GM12872 (cell line): Measurements from ENCODE around the gene TXLNA.

ENCODE experiments used
- TF ChIP-seq, protein P1 (sequence below): IDR thresholded peaks from 3 replicates; pipeline ENCODE4 v1.5.1; 2011; ENCODE audit warnings: low read depth, mild to moderate bottlenecking, low read length, moderate library complexity; ENCODE audit not compliant: insufficient read depth

TXLNA gene

GRCh38 chr1:32192220-32192948 is 12.9 kb downstream of the TXLNA start:
- TF ChIP-seq, protein P1, sequence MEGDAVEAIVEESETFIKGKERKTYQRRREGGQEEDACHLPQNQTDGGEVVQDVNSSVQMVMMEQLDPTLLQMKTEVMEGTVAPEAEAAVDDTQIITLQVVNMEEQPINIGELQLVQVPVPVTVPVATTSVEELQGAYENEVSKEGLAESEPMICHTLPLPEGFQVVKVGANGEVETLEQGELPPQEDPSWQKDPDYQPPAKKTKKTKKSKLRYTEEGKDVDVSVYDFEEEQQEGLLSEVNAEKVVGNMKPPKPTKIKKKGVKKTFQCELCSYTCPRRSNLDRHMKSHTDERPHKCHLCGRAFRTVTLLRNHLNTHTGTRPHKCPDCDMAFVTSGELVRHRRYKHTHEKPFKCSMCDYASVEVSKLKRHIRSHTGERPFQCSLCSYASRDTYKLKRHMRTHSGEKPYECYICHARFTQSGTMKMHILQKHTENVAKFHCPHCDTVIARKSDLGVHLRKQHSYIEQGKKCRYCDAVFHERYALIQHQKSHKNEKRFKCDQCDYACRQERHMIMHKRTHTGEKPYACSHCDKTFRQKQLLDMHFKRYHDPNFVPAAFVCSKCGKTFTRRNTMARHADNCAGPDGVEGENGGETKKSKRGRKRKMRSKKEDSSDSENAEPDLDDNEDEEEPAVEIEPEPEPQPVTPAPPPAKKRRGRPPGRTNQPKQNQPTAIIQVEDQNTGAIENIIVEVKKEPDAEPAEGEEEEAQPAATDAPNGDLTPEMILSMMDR = no peak

DNA sequence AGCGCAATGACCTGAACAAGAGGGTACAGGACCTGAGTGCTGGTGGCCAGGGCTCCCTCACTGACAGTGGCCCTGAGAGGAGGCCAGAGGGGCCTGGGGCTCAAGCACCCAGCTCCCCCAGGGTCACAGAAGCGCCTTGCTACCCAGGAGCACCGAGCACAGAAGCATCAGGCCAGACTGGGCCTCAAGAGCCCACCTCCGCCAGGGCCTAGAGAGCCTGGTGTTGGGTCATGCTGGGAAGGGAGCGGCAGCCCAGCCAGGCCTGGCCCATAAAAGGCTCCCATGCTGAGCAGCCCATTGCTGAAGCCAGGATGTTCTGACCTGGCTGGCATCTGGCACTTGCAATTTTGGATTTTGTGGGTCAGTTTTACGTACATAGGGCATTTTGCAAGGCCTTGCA is 15.5 kb downstream of the TXLNA start:
- TF ChIP-seq, protein P1 = no peak

DNA sequence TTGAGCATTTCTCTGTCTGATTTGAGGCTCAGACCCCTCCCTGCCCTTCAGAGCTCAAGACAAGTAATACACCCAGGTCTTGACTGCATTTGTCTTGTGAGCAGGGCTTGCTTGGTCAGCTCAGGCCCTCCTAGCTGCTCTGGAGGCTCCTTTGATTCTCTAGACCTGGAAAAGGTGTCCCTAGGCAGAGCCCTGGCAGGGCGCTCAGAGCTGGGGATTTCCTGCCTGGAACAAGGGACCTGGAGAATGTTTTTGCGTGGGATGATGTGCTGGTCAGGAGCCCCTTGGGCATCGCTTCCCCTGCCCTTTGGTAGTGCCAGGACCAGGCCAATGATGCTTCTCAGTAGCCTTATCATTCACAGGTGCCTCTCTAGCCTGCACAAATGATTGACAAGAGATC is 16.1 kb downstream of the TXLNA start:
- TF ChIP-seq, protein P1 = no peak

DNA sequence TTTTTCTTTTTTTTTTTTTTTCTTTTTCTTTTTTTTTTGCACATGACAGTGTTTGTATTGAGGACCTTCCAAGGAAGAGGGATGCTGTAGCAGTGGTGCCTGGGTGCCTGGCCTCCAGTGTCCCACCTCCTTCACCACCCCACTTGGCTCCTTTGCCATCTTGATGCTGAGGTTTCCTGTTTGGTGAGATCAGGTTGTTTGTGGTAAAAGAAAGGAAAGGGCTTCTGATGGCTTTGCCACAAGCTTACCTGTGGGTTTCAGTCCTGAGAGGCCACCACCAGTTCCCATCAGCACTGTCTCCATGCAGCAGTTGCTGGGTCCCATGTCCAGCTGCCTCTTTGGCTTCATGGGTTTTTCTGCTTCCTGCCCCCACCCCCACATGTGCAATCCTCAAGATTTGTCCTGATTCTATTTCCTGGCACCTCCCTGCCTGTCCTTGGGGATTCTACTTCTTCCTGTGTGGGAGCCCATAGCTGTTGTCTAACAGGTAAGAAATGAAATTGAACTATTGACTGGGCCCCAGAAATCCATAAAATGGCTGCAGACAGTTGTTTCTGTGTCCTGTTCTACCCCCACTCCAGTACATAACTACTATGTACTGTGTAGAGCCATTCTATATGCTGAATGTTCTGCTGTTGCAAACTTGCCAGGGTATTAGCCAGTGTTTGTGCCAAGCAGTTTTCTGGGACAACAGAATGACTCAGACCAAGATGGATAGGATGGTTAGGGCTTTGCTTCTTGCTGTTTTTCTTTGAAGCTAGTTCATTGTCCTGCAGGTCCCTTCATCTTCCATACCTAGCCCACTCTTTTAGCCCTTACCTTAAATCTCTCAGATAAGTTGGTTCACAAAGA is 16.7 kb downstream of the TXLNA start:
- TF ChIP-seq, protein P1 = no peak

GRCh38 chr1:32197074-32197473 is 17.6 kb downstream of the TXLNA start:
- TF ChIP-seq, protein P1 = no peak

- TF ChIP-seq, protein P1 = no peak
These were observed 18.4 kb downstream of the TXLNA start for GRCh38 chr1:32197837-32198236.

- TF ChIP-seq, protein P1 = no peak
These were observed 19.0 kb downstream of the TXLNA start for GRCh38 chr1:32198237-32199042.
